ENCODE data around the gene ATG4D.
"Not testable (repeated sequence)": the region's sequence is repeated elsewhere in the genome, so short reads cannot be mapped to it uniquely, and the experiment has no call there.

ATG4D gene

GRCh38 chr19:10518444-10519361, 25.0 kb upstream of the ATG4D start:
- no peak for DNase-seq (ENCODE audit: low read depth in 2 of 3, low spot score in 2 of 3)

- no peak for DNase-seq (ENCODE audit: low read depth in 2 of 3, low spot score in 2 of 3)
Observed at GRCh38 chr19:10519421-10519820, 24.3 kb upstream of the ATG4D start.

GRCh38 chr19:10520652-10521318, 22.9 kb upstream of the ATG4D start:
- DNase-seq (ENCODE audit: low read depth in 2 of 3, low spot score in 2 of 3): no peak

- DNase-seq (ENCODE audit: low read depth in 2 of 3, low spot score in 2 of 3): no peak
Observed at GRCh38 chr19:10521461-10522171, 22.1 kb upstream of the ATG4D start.

GRCh38 chr19:10523135-10523636, 20.5 kb upstream of the ATG4D start:
- DNase-seq (ENCODE audit: low read depth in 2 of 3, low spot score in 2 of 3): no peak

GRCh38 chr19:10525636-10526035, 18.1 kb upstream of the ATG4D start:
- no peak for DNase-seq (ENCODE audit: low read depth in 2 of 3, low spot score in 2 of 3)

- DNase-seq (ENCODE audit: low read depth in 2 of 3, low spot score in 2 of 3): not testable (repeated sequence)
Observed at GRCh38 chr19:10526887-10527286, 16.8 kb upstream of the ATG4D start.

GRCh38 chr19:10532457-10532856, 11.2 kb upstream of the ATG4D start:
- DNase-seq (ENCODE audit: low read depth in 2 of 3, low spot score in 2 of 3): no peak

- no peak for DNase-seq (ENCODE audit: low read depth in 2 of 3, low spot score in 2 of 3)
Observed at GRCh38 chr19:10533646-10534386, 9.9 kb upstream of the ATG4D start.

- DNase-seq (ENCODE audit: low read depth in 2 of 3, low spot score in 2 of 3): no peak
Observed at GRCh38 chr19:10535613-10536012, 8.1 kb upstream of the ATG4D start.

- DNase-seq (ENCODE audit: low read depth in 2 of 3, low spot score in 2 of 3): no peak
Observed at GRCh38 chr19:10537668-10538067, 6.0 kb upstream of the ATG4D start.

GRCh38 chr19:10538204-10538983, 5.3 kb upstream of the ATG4D start:
- no peak for DNase-seq (ENCODE audit: low read depth in 2 of 3, low spot score in 2 of 3)

- not testable (repeated sequence) for DNase-seq (ENCODE audit: low read depth in 2 of 3, low spot score in 2 of 3)
Observed at GRCh38 chr19:10539016-10539415, 4.7 kb upstream of the ATG4D start.

- no peak for DNase-seq (ENCODE audit: low read depth in 2 of 3, low spot score in 2 of 3)
Observed at GRCh38 chr19:10543059-10543419, 665 bp upstream of the ATG4D start.

GRCh38 chr19:10544242-10544752, 593 bp downstream of the ATG4D start:
- DNase-seq (ENCODE audit: low read depth in 2 of 3, low spot score in 2 of 3): peak in 1 of 3 experiments; percentile 7

- DNase-seq (ENCODE audit: low read depth in 2 of 3, low spot score in 2 of 3): no peak
Observed at GRCh38 chr19:10544753-10545251, 1.1 kb downstream of the ATG4D start.

- no peak for DNase-seq (ENCODE audit: low read depth in 2 of 3, low spot score in 2 of 3)
Observed at GRCh38 chr19:10546817-10547216, 3.1 kb downstream of the ATG4D start.

GRCh38 chr19:10548746-10549276, 5.1 kb downstream of the ATG4D start:
- DNase-seq (ENCODE audit: low read depth in 2 of 3, low spot score in 2 of 3): no peak

- no peak for DNase-seq (ENCODE audit: low read depth in 2 of 3, low spot score in 2 of 3)
Observed at GRCh38 chr19:10549733-10550132, 6.0 kb downstream of the ATG4D start.
